ENCODE data around the gene RWDD4.

Gene RWDD4

GRCh38 chr4:183621875-183622274, 37.1 kb downstream of the RWDD4 start:
- H3K4me3 ChIP-seq (ENCODE audit: control insufficient read depth, low read depth, low read length) = no peak overlapping the region
- no peak for TF ChIP-seq CTCF (IDR thresholded peaks at IDR 0.05; ENCODE audit: control insufficient read depth, insufficient read depth, low read depth, low read length, missing control alignments)
- no peak for DNase-seq (ENCODE audit: low read depth)

GRCh38 chr4:183620421-183620820, 38.6 kb downstream of the RWDD4 start:
- no peak for DNase-seq (ENCODE audit: low read depth)
- no peak overlapping the region for H3K4me3 ChIP-seq (ENCODE audit: control insufficient read depth, low read depth, low read length)
- TF ChIP-seq CTCF (IDR thresholded peaks at IDR 0.05; ENCODE audit: control insufficient read depth, insufficient read depth, low read depth, low read length, missing control alignments) = no peak

GRCh38 chr4:183618681-183619080, 40.3 kb downstream of the RWDD4 start:
- H3K4me3 ChIP-seq (ENCODE audit: control insufficient read depth, low read depth, low read length) = no peak overlapping the region
- TF ChIP-seq CTCF (IDR thresholded peaks at IDR 0.05; ENCODE audit: control insufficient read depth, insufficient read depth, low read depth, low read length, missing control alignments) = no peak
- no peak for DNase-seq (ENCODE audit: low read depth)

- DNase-seq (ENCODE audit: low read depth) = no peak
- TF ChIP-seq CTCF (IDR thresholded peaks at IDR 0.05; ENCODE audit: control insufficient read depth, insufficient read depth, low read depth, low read length, missing control alignments) = no peak
- no peak overlapping the region for H3K4me3 ChIP-seq (ENCODE audit: control insufficient read depth, low read depth, low read length)
These were observed 41.9 kb downstream of the RWDD4 start for GRCh38 chr4:183617075-183617474.

- DNase-seq (ENCODE audit: low read depth) = no peak
- TF ChIP-seq CTCF (IDR thresholded peaks at IDR 0.05; ENCODE audit: control insufficient read depth, insufficient read depth, low read depth, low read length, missing control alignments) = no peak
- no peak overlapping the region for H3K4me3 ChIP-seq (ENCODE audit: control insufficient read depth, low read depth, low read length)
These were observed 46.4 kb downstream of the RWDD4 start for GRCh38 chr4:183612329-183613250.

- H3K4me3 ChIP-seq (ENCODE audit: control insufficient read depth, low read depth, low read length) = no peak overlapping the region
- no peak for DNase-seq (ENCODE audit: low read depth)
- TF ChIP-seq CTCF (IDR thresholded peaks at IDR 0.05; ENCODE audit: control insufficient read depth, insufficient read depth, low read depth, low read length, missing control alignments) = no peak
These were observed 47.7 kb downstream of the RWDD4 start for GRCh38 chr4:183611210-183611830.

Measured in AG09309 (cell line).